AG04450 (cell line): Measurements from ENCODE around the gene RND2. TPM values are rescaled to one million over a fixed set of nuclear protein-coding genes. Genes with fewer than 3 reads are reported as not detected.

Experiments used
- CTCF ChIA-PET: fragments of 300-600, 350-600 bp; formaldehyde crosslinking; extraction: SDS; loops from one replicate; lab custom pipeline; 2022; ENCODE audit warnings: antibody characterized with exemption, inconsistent platforms; lab: Charles Lee
- POLR2A ChIA-PET: fragments of 350-600 bp; formaldehyde crosslinking; extraction: SDS; loops from one replicate; lab custom pipeline; 2021; ENCODE audit warnings: antibody characterized with exemption, inconsistent platforms; lab: Yijun Ruan, JAX
- DNase-seq: peaks from one replicate; pipeline ENCODE4 v3.0.0-alpha.2; 2011; ENCODE audit warnings: low read depth, low spot score
- H3K27ac ChIP-seq: one replicate; pipeline ENCODE4 v1.5.1; 2012; ENCODE audit warnings: low read depth, low read length, control low read depth
- H3K27me3 ChIP-seq: one replicate; pipeline ENCODE4 v1.6.0; 2012; ENCODE audit warnings: low read length; ENCODE audit not compliant: control insufficient read depth, insufficient read depth
- H3K4me3 ChIP-seq: 2 replicates; pipeline ENCODE4 v1.5.1; 2011; ENCODE audit warnings: mild to moderate bottlenecking, low read depth, low read length, control low read depth
- H3K9me3 ChIP-seq: 2 replicates; pipeline ENCODE4 v1.5.1; 2012; ENCODE audit warnings: low read length; ENCODE audit not compliant: control insufficient read depth, insufficient read depth
- CTCF ChIP-seq: IDR thresholded peaks from 2 replicates; pipeline ENCODE4 v1.5.1; 2011; ENCODE audit warnings: low read depth, low read length, control low read depth, inconsistent platforms
- polyA plus RNA-seq: library from polyadenylated mRNA; depleted of rRNA; stranded (reverse); fragments of >200 nt; gene quantifications from 2 replicates; pipeline ENCODE4 v1.2.3, GENCODE V29; 2011

The RND2 gene
- polyA plus RNA-seq, 1 experiment: 1.7 TPM

GRCh38 chr17:43026595-43026994 lies 1.6 kb downstream of the RND2 start:
- Histone ChIP-seq H3K9me3 (no peaks in the 10 kb centered on the region; the same call in 1 of the 2 replicates), H3K27ac (no peak overlapping the region), H3K4me3 (no peak overlapping the region), H3K27me3 (peaks cover 4% of the 10 kb centered on the region)
- CTCF ChIA-PET: no interaction called here
- no peak for DNase-seq
- TF ChIP-seq CTCF: no peak
- POLR2A ChIA-PET: interaction anchor here (3.5 kb wide), 1 partner anchor 289 kb away, joined by 22 read pairs; no protein-coding TSS in a partner anchor

- TF ChIP-seq CTCF: no peak
- H3K4me3 ChIP-seq: no peak overlapping the region
- CTCF ChIA-PET: interaction anchor here (0.7 kb wide), 1 partner anchor 307 kb away, joined by 3 read pairs; no protein-coding TSS in a partner anchor
- H3K27me3 ChIP-seq: peaks cover 4% of the 10 kb centered on the region
- no peak for DNase-seq
- POLR2A ChIA-PET: interaction anchor here (0.6 kb wide), 1 partner anchor 44 kb away, joined by 5 read pairs; no protein-coding TSS in a partner anchor
- no peaks in the 10 kb centered on the region for H3K9me3 ChIP-seq
- no peak overlapping the region for H3K27ac ChIP-seq
Observed at GRCh38 chr17:43027091-43028032, 2.3 kb downstream of the RND2 start.

GRCh38 chr17:43028221-43028861 lies 3.3 kb downstream of the RND2 start:
- H3K9me3 ChIP-seq: no peaks in the 10 kb centered on the region
- no peak for TF ChIP-seq CTCF
- H3K4me3 ChIP-seq: no peak overlapping the region
- H3K27ac ChIP-seq: no peak overlapping the region
- peaks cover 4% of the 10 kb centered on the region for H3K27me3 ChIP-seq
- ChIA-PET CTCF (no interaction called here), POLR2A (no interaction called here)
- no peak for DNase-seq

GRCh38 chr17:43030137-43030767 lies 5.2 kb downstream of the RND2 start:
- ChIA-PET POLR2A (no interaction called here), CTCF (no interaction called here)
- Histone ChIP-seq H3K9me3 (no peaks in the 10 kb centered on the region), H3K27me3 (peaks cover 4% of the 10 kb centered on the region), H3K4me3 (no peak overlapping the region), H3K27ac (no peak overlapping the region)
- no peak for TF ChIP-seq CTCF
- DNase-seq: no peak
